AG09319 (cell line): ENCODE data around the gene DSG2.

Experiments used
- DNase-seq: peaks from one replicate; pipeline ENCODE4 v3.0.0-alpha.2; 2010; ENCODE audit warnings: low read depth; ENCODE audit errors: extremely low read depth
- CTCF ChIP-seq: IDR thresholded peaks from 2 replicates; pipeline ENCODE4 v1.5.1; 2011; ENCODE audit warnings: low read depth, mild to moderate bottlenecking, inconsistent platforms, low read length, moderate library complexity

Gene DSG2

GRCh38 chr18:31533236-31533635, 35.3 kb downstream of the DSG2 start:
- no peak for TF ChIP-seq CTCF
- no peak for DNase-seq

- no peak for DNase-seq
- TF ChIP-seq CTCF = no peak
Measured at GRCh38 chr18:31538837-31539236, 40.9 kb downstream of the DSG2 start.

GRCh38 chr18:31546476-31546875, 48.5 kb downstream of the DSG2 start:
- no peak for TF ChIP-seq CTCF
- DNase-seq = no peak

GRCh38 chr18:31548853-31549252, 50.9 kb downstream of the DSG2 start:
- DNase-seq = no peak
- TF ChIP-seq CTCF = no peak

- DNase-seq = no peak
- no peak for TF ChIP-seq CTCF
Measured at GRCh38 chr18:31549416-31549815, 51.4 kb downstream of the DSG2 start.

- DNase-seq = no peak
- TF ChIP-seq CTCF = no peak
Measured at GRCh38 chr18:31551883-31552282, 53.9 kb downstream of the DSG2 start.

- TF ChIP-seq CTCF = no peak; the same call in 1 of the 2 replicates
- no peak for DNase-seq
Measured at GRCh38 chr18:31553800-31554199, 55.8 kb downstream of the DSG2 start.
